Measurements from ENCODE around the gene DNAL4. TPM values are rescaled to one million over a fixed set of nuclear protein-coding genes. Genes with fewer than 3 reads are reported as not detected.

The DNAL4 gene
- total and polyA plus RNA-seq, 10 of the 15 experiments (the other 5 are each of a cell fraction or from before 2014, with no cell fraction given): 0.35 to 8.5 (median 6.3) TPM; not detected in 1

DNA sequence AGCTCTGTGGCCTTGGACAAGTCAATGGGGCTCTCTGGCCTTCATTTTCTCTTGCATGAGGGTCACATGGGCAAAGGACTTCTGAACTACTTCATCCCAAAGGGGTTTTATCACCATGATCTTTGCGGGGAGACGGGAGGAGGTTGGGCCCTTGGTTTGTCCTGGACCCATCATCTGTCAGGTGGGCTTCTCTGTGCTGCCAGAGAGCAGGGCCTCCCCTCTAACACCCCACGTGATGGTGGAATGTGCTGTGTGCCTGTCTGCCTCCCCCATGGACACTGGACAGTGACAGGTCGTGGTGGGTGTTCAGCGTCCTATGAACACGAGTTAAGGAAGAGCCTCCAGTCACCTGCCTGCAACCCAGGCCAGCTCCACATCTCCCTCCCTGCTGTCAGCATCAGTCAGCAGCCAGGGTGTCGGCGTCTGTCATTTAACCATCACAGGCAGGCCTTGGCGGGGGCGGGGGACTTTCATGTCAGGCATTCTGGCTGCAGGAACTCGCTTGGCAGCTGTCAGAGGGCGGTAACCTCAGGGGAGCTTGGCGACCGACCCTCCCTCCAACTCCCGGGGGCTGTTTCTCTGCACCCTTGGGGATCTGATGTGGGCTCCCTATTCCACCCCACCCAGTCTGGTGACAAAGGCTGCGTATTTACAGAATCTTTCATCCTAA is 35.5 kb downstream of the DNAL4 start:
- 0 out of 2 replicates have a peak, but pooled peaks have one; percentile 35 for TF ChIP-seq ATF7 (IDR thresholded peaks at IDR 0.05; ENCODE audit: low read depth)
- TF ChIP-seq EGR1 (IDR thresholded peaks at IDR 0.05; ENCODE audit: borderline replicate concordance in 1 of 2, low read depth in 2 of 2, low read length in 2 of 2): peak in 1 of 2 experiments; percentile 95; a peak in 2 of 3 replicates
- TF ChIP-seq ZNF217 (IDR thresholded peaks at IDR 0.05): no peak
- peak; percentile 12 for TF ChIP-seq MEF2B (IDR thresholded peaks at IDR 0.05; ENCODE audit: partially characterized antibody, poor library complexity, severe bottlenecking)
- TF ChIP-seq, protein P1, sequence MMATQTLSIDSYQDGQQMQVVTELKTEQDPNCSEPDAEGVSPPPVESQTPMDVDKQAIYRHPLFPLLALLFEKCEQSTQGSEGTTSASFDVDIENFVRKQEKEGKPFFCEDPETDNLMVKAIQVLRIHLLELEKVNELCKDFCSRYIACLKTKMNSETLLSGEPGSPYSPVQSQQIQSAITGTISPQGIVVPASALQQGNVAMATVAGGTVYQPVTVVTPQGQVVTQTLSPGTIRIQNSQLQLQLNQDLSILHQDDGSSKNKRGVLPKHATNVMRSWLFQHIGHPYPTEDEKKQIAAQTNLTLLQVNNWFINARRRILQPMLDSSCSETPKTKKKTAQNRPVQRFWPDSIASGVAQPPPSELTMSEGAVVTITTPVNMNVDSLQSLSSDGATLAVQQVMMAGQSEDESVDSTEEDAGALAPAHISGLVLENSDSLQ (IDR thresholded peaks at IDR 0.05): peak; percentile 74
- TF ChIP-seq, protein P2, sequence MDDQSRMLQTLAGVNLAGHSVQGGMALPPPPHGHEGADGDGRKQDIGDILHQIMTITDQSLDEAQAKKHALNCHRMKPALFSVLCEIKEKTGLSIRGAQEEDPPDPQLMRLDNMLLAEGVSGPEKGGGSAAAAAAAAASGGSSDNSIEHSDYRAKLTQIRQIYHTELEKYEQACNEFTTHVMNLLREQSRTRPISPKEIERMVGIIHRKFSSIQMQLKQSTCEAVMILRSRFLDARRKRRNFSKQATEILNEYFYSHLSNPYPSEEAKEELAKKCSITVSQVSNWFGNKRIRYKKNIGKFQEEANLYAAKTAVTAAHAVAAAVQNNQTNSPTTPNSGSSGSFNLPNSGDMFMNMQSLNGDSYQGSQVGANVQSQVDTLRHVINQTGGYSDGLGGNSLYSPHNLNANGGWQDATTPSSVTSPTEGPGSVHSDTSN (IDR thresholded peaks at IDR 0.05; ENCODE audit: insufficient replicate concordance, low read depth, low read length): peak; percentile 52
- 0 out of 2 replicates have a peak, but pooled peaks have one; percentile 22 for TF ChIP-seq POLR2A (IDR thresholded peaks at IDR 0.05; ENCODE audit: low read depth, low read length)
- TF ChIP-seq YY1 (IDR thresholded peaks at IDR 0.05; ENCODE audit: low read depth, low read length): 0 out of 2 replicates have a peak, but pooled peaks have one; percentile 5
- TF ChIP-seq IKZF1 (conservative IDR thresholded peaks at IDR 0.05): no peak
- no TSS peak for BruUV-seq (replicated peaks)
- no peak for DNase-seq (ENCODE audit: low read depth, low spot score)
- RAD21 ChIA-PET (ENCODE audit: unreplicated experiment): interaction anchor here (0.9 to 1.4 kb wide), 2 partner anchors 8 to 51 kb away, joined by 3 read pairs; no protein-coding TSS in a partner anchor
- Histone ChIP-seq H3K4me1 (ENCODE audit: control insufficient read depth, insufficient read depth, low read length) (peaks cover 27% of the 10 kb centered on the region), H3K9me3 (replicated peaks; ENCODE audit: control insufficient read depth, insufficient read depth, low read length) (no peaks in the 10 kb centered on the region), H3K4me3 (no peak overlapping the region), H2AFZ (ENCODE audit: control insufficient read depth, low read depth, low read length) (no peak overlapping the region), H3K9ac (ENCODE audit: control insufficient read depth, insufficient read depth, low read length) (no peak overlapping the region), H3K27me3 (replicated peaks in 1 of 2; ENCODE audit: control insufficient read depth in 2 of 2, insufficient read depth in 2 of 2, low read length in 1 of 2) (no peaks in the 10 kb centered on the region), H3K27ac (ENCODE audit: control insufficient read depth, insufficient read depth) (no peak overlapping the region), H3K36me3 (ENCODE audit: control insufficient read depth in 2 of 2, insufficient read depth in 2 of 2, low read length in 1 of 2) (no peaks in the 10 kb centered on the region), H3K4me2 (ENCODE audit: control insufficient read depth, insufficient read depth) (peak overlapping the region; percentile 68), H4K20me1 (ENCODE audit: control insufficient read depth, insufficient read depth) (no peaks in the 10 kb centered on the region), H3K79me2 (ENCODE audit: control insufficient read depth, insufficient read depth, low read length) (peaks cover 34% of the 10 kb centered on the region)
- intact Hi-C loops (cut with micrococcal nuclease; ENCODE audit: unreplicated experiment) (loop anchor here (10.0 kb wide), 1 partner anchor 914 kb away; the partner anchor contains the start of genes ANKRD54 and EIF3L), in situ Hi-C loops (cut with MboI) (no loop called here)
- POLR2A ChIA-PET: interaction anchor here (0.6 to 3.3 kb wide), 7 partner anchors 9 to 743 kb away, joined by 3 to 15 read pairs (median 3); partner anchors contain the start of gene GTPBP1
- no peak for ATAC-seq
- SMC1A ChIA-PET (ENCODE audit: uncharacterized antibody, unreplicated experiment): interaction anchor here (1.2 to 2.0 kb wide), 2 partner anchors 11 to 59 kb away, joined by 3 to 5 read pairs; no protein-coding TSS in a partner anchor
- no peak for FAIRE-seq
- WGBS (ENCODE audit: insufficient coverage, insufficient replicate concordance, low lambda C conversion rate, missing lambda C conversion rate): 36% methylated on average over 16 of the region's 16 CpGs
- CTCF ChIA-PET: interaction anchor here (1.0 to 7.5 kb wide), 3 partner anchors 8 to 34 kb away, joined by 4 to 42 read pairs (median 4); no protein-coding TSS in a partner anchor
